8988T (cell line): ENCODE data around the gene TXNDC11.
A peak's percentile ranks its signal among the peaks of the same experiment; 100 is the strongest.

ENCODE experiments used
- DNase-seq: peaks from one replicate; pipeline ENCODE4 v3.0.0; 2011

Gene TXNDC11

GRCh38 chr16:11752856-11753255 is 10.2 kb upstream of the TXNDC11 start:
- no peak for DNase-seq

- DNase-seq, result no peak
These were observed 7.4 kb upstream of the TXNDC11 start for GRCh38 chr16:11750056-11750455.

GRCh38 chr16:11748404-11749254 is 6.0 kb upstream of the TXNDC11 start:
- DNase-seq, result no peak

- no peak for DNase-seq
These were observed 5.3 kb upstream of the TXNDC11 start for GRCh38 chr16:11747949-11748403.

GRCh38 chr16:11744075-11744470 is 1.4 kb upstream of the TXNDC11 start:
- DNase-seq, result no peak

- no peak for DNase-seq
These were observed 834 bp upstream of the TXNDC11 start for GRCh38 chr16:11743308-11744074.

GRCh38 chr16:11742093-11742535 is 543 bp downstream of the TXNDC11 start:
- DNase-seq, result peak; percentile 11

- DNase-seq, result no peak
These were observed 2.1 kb downstream of the TXNDC11 start for GRCh38 chr16:11740567-11740966.

GRCh38 chr16:11738742-11739544 is 3.7 kb downstream of the TXNDC11 start:
- no peak for DNase-seq

GRCh38 chr16:11737713-11738112 is 4.9 kb downstream of the TXNDC11 start:
- DNase-seq, result no peak

GRCh38 chr16:11736903-11737302 is 5.8 kb downstream of the TXNDC11 start:
- no peak for DNase-seq

- DNase-seq, result no peak
These were observed 6.9 kb downstream of the TXNDC11 start for GRCh38 chr16:11735787-11736186.

- no peak for DNase-seq
These were observed 8.0 kb downstream of the TXNDC11 start for GRCh38 chr16:11734653-11735043.

GRCh38 chr16:11734025-11734652 is 8.5 kb downstream of the TXNDC11 start:
- no peak for DNase-seq

GRCh38 chr16:11731222-11731621 is 11.4 kb downstream of the TXNDC11 start:
- DNase-seq, result no peak

- no peak for DNase-seq
These were observed 12.9 kb downstream of the TXNDC11 start for GRCh38 chr16:11729787-11730186.

GRCh38 chr16:11727796-11728543 is 14.7 kb downstream of the TXNDC11 start:
- DNase-seq, result no peak

GRCh38 chr16:11726008-11726407 is 16.6 kb downstream of the TXNDC11 start:
- no peak for DNase-seq

GRCh38 chr16:11725457-11725856 is 17.2 kb downstream of the TXNDC11 start:
- no peak for DNase-seq

- DNase-seq, result no peak
These were observed 20.2 kb downstream of the TXNDC11 start for GRCh38 chr16:11722468-11722808.

- DNase-seq, result no peak
These were observed 20.7 kb downstream of the TXNDC11 start for GRCh38 chr16:11721781-11722467.
